Activated CD8-positive, alpha-beta memory T cell treated with anti-CD3 and anti-CD28 coated beads, Interleukin-2, amount 50 U/mL, for 1 hour (primary cell): ENCODE data around the gene IL12RB1.
A peak's percentile ranks its signal among the peaks of the same experiment; 100 is the strongest.

Source experiments
- DNase-seq: peaks from one replicate; pipeline ENCODE4 v3.0.0-alpha.2; 2020; ENCODE audit errors: extremely low read depth

IL12RB1 gene

GRCh38 chr19:18089726-18090125 lies 3.0 kb upstream of the IL12RB1 start:
- DNase-seq = no peak

- DNase-seq = peak; percentile 45
Observed at GRCh38 chr19:18089096-18089541, 2.4 kb upstream of the IL12RB1 start.

GRCh38 chr19:18085702-18086457 lies 854 bp downstream of the IL12RB1 start:
- no peak for DNase-seq

DNA sequence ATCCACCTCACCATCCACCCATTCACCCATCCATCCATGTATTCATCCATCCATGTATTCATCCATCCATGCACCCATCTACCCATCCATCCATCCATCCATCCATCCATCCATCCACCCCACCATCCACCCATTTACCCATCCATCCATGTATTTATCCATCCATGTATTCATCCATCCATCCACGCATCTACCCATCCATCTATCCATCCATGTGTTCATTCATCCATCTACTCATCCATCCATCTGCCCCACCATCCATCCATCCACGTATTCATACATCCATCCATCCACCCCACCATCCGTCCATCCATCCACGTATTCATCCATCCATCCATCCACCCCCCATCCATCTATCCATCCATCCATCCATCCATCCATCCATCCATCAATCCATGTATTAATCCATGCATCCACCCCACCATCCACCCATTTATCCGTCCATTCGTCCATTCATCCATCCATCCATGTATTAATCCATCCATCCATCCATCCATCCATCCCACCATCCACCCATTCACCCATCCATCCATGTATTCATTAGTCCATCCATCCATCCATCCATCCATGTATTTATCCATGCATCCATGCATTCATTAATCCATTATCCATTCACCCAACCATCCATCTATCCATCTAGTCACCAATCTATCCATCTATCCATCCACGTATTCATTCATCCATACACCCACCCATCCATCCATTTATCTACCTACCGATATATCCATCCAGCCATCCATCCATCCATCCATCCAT lies 2.6 kb downstream of the IL12RB1 start:
- no peak for DNase-seq

DNA sequence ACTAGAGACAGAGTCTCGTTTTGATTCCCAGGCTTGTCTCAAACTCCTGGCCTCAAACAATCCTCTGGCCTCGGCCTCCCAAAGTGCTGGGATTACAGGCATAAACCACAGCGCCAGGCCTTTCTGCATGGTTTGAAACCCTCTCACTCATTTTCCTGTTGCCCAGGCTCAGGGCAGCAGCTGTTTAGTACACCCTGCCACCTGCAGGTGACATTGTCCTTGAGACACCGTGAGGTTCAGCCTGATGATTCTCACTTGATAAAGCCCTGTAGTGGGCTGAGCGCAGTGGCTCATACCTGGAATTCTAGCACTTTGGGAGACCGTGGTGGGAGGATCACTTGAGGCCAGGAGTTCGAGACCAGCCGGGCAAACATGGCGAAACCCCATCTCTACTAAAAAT lies 12.5 kb downstream of the IL12RB1 start:
- no peak for DNase-seq

- no peak for DNase-seq
Observed at GRCh38 chr19:18073197-18073596, 13.5 kb downstream of the IL12RB1 start.

DNA sequence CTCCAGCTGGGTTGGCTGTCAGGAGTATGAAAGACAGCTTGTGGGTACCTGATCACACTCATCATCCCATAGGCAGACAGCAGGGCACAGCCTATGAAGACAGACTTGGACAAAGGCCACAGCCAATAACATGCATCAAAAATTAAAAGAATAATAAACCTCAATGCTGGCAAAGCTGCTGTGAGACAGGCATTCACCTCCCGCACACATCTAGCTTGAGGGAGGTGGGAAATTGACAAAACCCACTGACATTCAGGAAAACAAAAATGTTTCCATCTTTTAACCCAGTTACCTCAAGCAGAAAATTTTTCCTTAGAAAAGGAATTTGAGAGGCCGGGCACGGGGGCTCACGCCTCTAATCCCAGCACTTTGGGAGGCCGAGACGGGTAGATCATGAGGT lies 14.4 kb downstream of the IL12RB1 start:
- no peak for DNase-seq

GRCh38 chr19:18070181-18070580 lies 16.6 kb downstream of the IL12RB1 start:
- DNase-seq = no peak

DNA sequence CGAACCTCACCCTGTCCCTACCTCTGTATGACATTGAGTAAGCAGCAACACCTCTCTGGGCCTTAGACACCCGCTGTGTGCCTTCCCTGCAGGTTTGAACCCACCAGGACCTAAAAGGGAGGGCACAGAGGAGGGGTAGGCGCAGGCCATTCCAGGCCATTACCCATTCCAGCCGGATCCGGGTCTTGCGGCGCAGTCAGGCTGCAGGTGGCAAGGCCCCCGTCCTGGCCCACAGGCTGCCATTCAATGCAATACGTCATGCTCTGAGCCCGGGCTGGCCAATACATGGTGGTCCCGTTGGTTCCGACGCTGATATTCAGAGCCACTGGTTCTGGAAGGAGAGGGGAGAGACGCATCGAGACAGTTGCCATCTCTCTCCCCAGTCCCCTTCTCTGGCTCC lies 17.4 kb downstream of the IL12RB1 start:
- DNase-seq = no peak

DNA sequence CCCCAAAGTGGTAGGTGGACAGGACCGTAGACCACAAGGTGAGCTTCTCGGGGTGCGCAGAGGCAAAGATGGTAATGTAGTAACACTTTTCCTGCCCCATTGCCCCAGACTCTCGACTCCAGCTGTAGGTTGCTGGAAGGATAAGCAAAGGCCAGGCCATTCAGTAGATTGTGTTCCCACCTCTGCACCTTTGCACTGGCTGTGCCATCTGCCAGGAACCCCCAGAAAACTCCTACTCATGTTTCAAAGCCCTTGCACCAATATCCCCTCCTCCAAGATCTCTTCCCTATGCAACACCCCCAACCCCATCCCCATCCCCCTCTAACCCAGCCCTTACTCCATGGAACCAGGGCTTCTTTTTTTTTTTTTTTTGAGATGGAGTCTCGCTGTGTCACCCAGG lies 18.3 kb downstream of the IL12RB1 start:
- DNase-seq = no peak

GRCh38 chr19:18065173-18065495 lies 21.6 kb downstream of the IL12RB1 start:
- no peak for DNase-seq

- no peak for DNase-seq
Observed at GRCh38 chr19:18063463-18063862, 23.3 kb downstream of the IL12RB1 start.

DNA sequence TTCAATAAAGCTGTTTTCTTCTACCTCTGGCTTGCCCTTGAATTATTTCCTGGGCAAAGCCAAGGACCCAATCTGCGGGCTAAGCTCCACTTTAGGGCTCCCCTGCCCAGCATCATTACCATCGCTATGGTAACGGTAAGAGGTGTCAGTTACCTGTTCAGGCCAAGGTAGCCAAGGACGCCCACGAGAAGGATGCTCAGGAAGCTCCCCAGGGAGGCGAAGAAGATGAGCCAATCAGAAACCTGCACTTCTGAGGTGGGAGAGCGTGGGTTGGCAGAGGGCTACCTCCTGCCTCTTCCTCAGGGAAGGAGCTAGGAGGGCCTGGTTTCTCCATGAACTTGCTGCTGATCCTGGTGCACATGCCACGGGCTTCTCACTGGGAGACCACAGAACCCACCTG lies 24.7 kb downstream of the IL12RB1 start:
- DNase-seq = no peak

GRCh38 chr19:18060472-18060871 lies 26.3 kb downstream of the IL12RB1 start:
- no peak for DNase-seq

DNA sequence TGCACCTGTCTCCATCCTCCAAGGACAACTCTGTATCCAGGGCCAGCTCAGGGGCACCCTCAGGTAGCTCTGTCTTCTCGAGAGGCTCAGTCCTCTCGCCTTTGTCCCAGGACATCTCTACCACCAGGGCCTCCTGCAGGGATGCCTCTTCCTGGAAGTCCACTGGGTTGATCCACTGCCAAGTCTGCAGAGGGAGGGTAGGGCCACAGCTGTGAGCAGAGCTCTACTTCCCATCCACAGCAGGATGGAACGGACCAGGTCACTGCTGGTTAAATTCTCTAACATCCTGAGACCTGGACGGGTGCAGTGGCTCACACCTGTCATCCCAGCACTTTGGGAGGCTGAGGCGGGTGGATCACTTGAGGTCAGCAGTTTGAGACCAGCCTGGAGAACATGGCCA lies 26.8 kb downstream of the IL12RB1 start:
- no peak for DNase-seq

DNA sequence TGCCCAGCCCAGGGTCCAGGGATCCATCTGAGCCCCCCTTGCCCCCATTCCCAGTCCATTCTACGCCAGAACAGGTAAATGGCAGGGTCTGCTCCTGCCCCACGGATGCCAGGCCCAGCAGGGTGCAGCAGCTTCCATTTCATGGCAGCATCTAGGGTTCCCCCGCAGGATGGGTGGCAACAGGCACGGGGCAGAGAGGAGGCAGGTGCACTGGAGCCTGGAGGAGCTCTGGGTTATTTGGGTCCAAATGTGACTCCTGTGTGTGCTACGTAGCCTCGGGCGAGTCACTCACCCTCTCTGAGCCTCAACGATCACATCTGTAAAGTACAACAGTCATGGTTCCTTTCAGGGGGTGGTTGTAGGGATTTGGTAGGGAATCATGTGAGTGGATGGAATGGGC lies 27.4 kb downstream of the IL12RB1 start:
- DNase-seq = no peak

DNA sequence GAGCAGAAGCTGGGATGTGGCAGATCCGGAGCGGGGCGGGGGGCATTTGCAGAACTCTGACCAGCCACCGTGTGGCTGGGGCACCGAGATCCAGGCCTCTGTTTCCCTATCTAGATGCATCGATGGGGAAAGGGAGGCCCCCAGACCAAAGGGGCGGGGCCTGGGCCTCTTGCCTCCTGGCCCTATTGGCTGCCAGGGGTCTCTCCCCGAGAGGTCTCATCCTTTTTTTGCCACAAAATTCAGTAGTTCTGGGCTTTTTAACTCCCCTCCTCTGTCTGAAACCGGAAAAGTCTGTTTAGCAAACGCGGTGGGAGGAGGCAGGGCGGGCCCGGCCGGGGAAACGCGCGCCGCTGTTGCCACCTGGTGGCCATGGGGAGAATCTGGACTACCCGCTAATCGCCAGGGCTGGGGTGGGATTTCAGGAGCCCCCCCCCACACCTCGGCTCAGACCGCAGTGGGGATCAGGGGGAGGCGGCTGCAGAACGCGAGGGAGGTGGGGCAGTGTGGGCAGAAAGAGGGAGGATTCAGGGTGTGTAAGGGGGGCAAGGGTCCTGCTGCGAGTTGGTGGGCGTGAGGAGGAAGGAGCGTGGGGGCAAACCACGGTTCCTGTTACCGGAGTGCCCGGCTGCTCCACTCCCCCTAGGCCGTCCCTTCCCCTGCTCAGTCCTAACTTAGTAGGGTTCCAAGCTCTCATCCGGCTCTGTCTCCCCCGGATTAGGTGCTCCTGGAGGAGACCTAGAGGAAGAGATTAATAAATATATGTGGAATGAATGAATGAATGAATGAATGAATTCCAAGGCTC lies 28.3 kb downstream of the IL12RB1 start:
- DNase-seq = peak; percentile 47

GRCh38 chr19:18057557-18057956 lies 29.2 kb downstream of the IL12RB1 start:
- no peak for DNase-seq

DNA sequence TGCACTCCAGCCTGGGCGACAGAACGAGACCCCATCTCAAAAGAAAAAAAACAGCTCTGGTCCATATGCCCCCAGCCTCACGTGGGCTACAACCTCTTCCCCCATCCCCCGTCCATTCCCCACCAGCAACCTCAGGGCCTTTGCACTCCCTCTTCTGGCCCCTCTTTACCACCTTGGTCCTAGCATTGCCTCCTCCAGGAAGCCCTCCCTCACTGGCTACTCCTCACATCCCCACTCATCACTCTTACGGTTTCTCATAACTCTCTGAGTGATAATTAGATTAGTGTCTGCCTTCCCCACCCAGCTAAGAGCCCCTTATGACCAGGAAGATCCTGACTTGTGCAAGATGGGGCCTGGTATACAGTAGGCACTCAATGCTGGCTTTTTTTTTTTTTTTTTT lies 30.8 kb downstream of the IL12RB1 start:
- DNase-seq = no peak

GRCh38 chr19:18053576-18054219 lies 33.0 kb downstream of the IL12RB1 start:
- DNase-seq = no peak

GRCh38 chr19:18051887-18052286 lies 34.8 kb downstream of the IL12RB1 start:
- no peak for DNase-seq

DNA sequence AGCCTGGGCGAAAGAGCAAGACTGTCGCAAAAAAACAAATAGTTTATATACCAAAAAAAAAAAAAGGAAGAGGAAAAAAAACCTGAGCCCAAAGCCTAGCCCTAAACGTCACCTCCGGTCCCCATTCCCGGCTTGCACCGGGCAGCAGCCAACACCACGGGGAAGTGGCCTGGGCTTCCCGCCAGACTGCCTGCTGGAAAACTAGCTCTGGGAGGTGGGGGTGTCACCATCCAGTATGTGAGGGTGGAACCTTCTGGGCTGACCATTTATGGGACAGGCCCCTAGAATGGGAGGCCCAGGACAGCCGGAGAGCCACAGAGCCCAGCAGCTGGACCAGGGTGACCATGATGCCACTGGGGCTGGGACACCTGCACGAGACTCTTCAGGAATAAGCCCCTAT lies 37.3 kb downstream of the IL12RB1 start:
- DNase-seq = no peak
